ENCODE data around the gene CXCL6. TPM values are rescaled to one million over a fixed set of nuclear protein-coding genes. Genes with fewer than 3 reads are reported as not detected.
A peak's percentile ranks its signal among the peaks of the same experiment; 100 is the strongest.

CXCL6 gene
- total RNA-seq, 2 experiments from 2014 or later: not detected

DNA sequence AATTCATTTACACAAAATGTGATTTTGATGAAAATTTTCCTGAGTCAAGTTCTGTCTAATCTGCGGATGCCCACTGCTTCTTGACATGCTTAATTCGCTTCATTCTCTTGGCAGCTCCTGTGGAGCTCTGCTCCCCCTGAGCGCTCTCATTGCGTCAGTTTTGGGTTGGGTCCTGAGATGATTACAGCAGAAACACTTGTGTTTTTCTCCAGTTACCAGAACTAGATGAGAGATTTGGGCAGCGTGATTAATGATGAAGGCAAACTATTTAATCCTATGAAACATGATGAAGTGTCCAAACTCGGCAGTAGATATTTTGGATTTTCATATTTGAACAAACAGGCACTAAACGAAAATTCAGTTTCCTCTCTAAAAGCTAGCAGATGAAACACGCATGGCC is 28.5 kb downstream of the CXCL6 start:
- Mint-ChIP-seq H3K36me3 (no peaks in the 10 kb centered on the region), H3K27ac (no peak overlapping the region), H3K4me3 (no peak overlapping the region), H3K27me3 (peaks cover 17% of the 10 kb centered on the region), H3K4me1 (no peaks in the 10 kb centered on the region), H3K9me3 (ENCODE audit: low read depth) (no peaks in the 10 kb centered on the region)
- DNase-seq (no peak), ATAC-seq (no peak)
- CTCF ChIA-PET: interaction anchor here (1.0 kb wide), 2 partner anchors 203 to 269 kb away, joined by 3 read pairs; no protein-coding TSS in a partner anchor

DNA sequence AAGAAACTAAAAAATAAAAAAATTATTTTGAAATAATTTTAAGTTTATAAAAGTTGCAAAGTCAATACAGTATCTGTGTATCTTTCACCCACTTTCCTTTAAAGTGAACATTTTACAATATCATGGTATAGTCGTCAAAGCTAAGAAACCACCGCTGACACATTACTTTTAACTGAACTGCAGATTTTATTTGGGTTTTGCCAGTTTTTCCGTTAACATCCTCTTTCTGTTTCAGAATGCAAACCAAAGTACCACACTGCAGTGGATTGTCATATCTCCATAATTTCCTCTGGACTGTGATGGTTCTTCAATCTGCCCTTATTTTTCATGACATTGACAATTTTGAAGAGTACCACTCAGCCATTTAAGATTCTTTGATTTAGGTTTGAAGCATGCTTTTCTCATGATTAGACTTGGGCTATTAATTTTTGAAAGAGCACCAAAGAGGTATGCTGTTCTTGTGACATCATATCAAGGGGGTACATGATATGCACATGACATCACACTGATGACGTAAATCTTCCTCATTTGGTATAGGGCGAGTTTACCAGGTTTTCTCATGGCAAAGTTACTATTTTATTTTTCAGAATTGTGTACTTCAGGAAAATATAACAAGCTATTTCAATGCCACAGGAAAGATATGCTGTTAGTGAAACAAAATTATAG is 29.1 kb downstream of the CXCL6 start:
- ATAC-seq (no peak), DNase-seq (no peak)
- Mint-ChIP-seq H3K27me3 (peaks cover 19% of the 10 kb centered on the region), H3K36me3 (no peaks in the 10 kb centered on the region), H3K4me1 (no peaks in the 10 kb centered on the region), H3K27ac (no peak overlapping the region), H3K4me3 (no peak overlapping the region), H3K9me3 (ENCODE audit: low read depth) (no peaks in the 10 kb centered on the region)
- CTCF ChIA-PET: no interaction called here

DNA sequence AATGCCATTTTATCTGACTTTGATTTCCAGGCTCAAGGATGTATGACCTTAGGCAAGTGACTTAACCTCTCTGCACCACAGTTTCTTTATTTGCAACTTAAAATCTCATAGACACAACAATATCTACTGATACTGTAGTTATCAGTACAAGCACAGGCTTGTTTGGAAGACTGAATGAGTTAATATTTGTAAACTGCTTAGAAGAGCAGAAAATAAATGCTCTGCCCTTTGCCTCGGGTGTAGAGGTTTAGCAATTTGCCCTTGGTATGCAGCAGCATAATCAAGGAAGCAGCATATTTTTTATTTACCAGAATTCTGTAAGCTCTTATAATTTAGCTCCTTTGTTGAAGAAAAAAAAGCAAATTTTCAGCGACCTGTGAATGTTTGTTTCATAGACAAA is 29.8 kb downstream of the CXCL6 start:
- CTCF ChIA-PET: no interaction called here
- H3K9me3 Mint-ChIP-seq (ENCODE audit: low read depth): no peaks in the 10 kb centered on the region

DNA sequence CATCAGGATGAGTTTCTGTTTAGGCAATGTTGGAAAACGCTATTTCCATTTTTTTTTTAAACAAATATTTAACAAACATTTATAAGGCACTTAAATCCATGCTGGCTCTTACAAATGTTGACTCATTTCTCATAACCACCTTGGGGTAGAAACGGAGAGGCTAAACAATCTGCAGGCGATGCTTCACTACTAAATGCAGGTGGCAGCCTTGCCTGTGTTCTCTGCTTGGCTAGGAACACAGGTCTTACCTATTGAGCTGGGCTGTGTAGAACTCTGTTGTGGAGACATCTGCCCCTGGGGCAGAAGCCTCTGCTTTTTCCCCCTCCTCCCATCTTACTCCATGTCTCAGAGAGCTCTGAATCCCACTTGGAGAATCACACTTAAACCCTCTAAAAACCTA is 31.3 kb downstream of the CXCL6 start:
- CTCF ChIA-PET: no interaction called here
- Mint-ChIP-seq H3K4me3 (no peak overlapping the region), H3K36me3 (no peaks in the 10 kb centered on the region), H3K4me1 (no peaks in the 10 kb centered on the region), H3K9me3 (ENCODE audit: low read depth) (no peaks in the 10 kb centered on the region), H3K27me3 (peaks cover 19% of the 10 kb centered on the region), H3K27ac (no peak overlapping the region)
- no peak for DNase-seq
- no peak for ATAC-seq

More for the DNA sequence above, 29.8 kb downstream of the CXCL6 start:
- Mint-ChIP-seq H3K4me3 (no peak overlapping the region), H3K36me3 (no peaks in the 10 kb centered on the region), H3K27ac (no peak overlapping the region), H3K27me3 (peaks cover 19% of the 10 kb centered on the region), H3K4me1 (no peaks in the 10 kb centered on the region)
- DNase-seq (no peak), ATAC-seq (no peak)

DNA sequence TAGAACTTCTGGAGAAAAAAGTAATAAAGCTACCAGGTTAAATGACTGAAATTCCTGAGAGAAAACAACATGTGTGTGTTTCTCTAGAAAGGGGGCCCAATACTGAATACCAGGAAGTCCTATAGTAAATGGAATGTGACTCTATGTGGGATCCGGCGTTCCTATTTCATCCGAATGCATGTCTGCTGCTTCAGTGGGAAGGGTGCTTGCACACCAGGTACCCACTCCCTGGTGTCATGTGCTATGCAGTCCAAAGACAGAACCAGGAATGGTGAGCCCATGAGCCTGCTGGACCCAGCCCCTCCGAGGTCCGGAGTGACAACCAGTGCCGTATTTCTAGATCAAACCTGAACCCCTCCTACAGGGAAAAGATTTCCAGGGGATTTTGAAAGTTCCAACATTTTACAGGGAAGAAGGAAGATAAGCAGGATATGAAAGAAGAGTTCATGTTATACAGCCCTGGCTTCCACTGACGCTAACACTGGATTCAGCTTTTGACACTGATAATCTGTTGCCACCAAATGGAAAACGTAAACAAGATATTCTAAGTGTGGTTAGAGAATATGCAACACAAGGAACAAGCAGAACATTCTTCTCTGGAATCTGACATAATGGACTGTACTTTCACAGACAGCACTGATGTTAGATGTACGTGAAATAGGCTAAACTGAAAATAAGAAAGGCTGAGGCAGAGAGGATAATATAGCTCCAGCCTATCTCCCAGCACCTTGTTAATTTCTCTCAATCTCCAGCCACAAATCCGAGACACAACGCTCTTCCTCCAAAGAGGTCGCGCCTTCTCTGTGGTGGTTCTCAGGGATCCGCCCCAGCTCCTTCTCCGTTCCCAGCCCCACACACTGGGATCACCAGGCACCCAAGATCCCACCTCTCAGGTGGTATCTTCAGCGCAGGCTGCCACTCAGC is 32.0 kb downstream of the CXCL6 start:
- CTCF ChIA-PET: no interaction called here
- H3K4me3 Mint-ChIP-seq: no peak overlapping the region

DNA sequence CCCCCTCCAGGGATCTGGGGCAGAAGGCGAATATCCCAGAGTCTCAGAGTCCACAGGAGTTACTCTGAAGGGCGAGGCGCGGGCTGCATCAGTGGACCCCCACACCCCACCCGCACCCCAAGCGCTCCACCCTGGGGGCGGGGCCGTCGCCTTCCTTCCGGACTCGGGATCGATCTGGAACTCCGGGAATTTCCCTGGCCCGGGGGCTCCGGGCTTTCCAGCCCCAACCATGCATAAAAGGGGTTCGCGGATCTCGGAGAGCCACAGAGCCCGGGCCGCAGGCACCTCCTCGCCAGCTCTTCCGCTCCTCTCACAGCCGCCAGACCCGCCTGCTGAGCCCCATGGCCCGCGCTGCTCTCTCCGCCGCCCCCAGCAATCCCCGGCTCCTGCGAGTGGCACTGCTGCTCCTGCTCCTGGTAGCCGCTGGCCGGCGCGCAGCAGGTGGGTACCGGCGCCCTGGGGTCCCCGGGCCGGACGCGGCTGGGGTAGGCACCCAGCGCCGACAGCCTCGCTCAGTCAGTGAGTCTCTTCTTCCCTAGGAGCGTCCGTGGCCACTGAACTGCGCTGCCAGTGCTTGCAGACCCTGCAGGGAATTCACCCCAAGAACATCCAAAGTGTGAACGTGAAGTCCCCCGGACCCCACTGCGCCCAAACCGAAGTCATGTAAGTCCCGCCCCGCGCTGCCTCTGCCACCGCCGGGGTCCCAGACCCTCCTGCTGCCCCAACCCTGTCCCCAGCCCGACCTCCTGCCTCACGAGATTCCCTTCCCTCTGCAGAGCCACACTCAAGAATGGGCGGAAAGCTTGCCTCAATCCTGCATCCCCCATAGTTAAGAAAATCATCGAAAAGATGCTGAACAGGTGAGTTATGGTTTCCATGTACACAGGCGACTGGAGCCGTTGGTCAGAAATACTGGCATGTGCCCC is 32.9 kb downstream of the CXCL6 start, which contains the start of gene CXCL1:
CXCL1 (plus strand) TSS at position 264 of the 926 bp plus-strand sequence; CDS start at position 342, 78 bp downstream.
- CTCF ChIA-PET: no interaction called here
- H3K27ac Mint-ChIP-seq: no peak within 1 kb of the TSS
- DNase-seq (no peak), ATAC-seq (peak; percentile 23)
- H3K9me3 Mint-ChIP-seq (ENCODE audit: low read depth): no peaks in the 10 kb centered on the region
- peaks cover 19% of the 10 kb centered on the region for H3K27me3 Mint-ChIP-seq
- no peaks in the 10 kb centered on the region for H3K36me3 Mint-ChIP-seq
- no peak within 1 kb of the TSS for H3K4me3 Mint-ChIP-seq
- no peaks in the 10 kb centered on the region for H3K4me1 Mint-ChIP-seq

More for the DNA sequence above, 32.0 kb downstream of the CXCL6 start:
- H3K4me1 Mint-ChIP-seq: no peaks in the 10 kb centered on the region
- peaks cover 19% of the 10 kb centered on the region for H3K27me3 Mint-ChIP-seq
- DNase-seq: no peak
- no peaks in the 10 kb centered on the region for H3K36me3 Mint-ChIP-seq
- no peaks in the 10 kb centered on the region for H3K9me3 Mint-ChIP-seq (ENCODE audit: low read depth)
- H3K27ac Mint-ChIP-seq: no peak overlapping the region
- no peak for ATAC-seq

DNA sequence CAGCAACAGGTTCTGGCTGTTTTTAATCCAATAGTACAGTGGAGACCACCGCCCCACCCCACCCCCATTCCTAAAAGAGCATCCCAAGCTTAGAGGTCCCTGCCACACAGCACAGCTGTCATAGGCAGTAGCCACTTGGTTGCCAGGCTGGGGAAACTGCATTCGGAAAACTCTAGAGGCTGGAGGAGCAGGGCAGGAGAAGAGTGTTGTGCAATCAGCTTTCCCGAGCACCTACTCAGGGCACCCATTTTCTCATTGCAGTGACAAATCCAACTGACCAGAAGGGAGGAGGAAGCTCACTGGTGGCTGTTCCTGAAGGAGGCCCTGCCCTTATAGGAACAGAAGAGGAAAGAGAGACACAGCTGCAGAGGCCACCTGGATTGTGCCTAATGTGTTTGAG is 33.8 kb downstream of the CXCL6 start:
- CTCF ChIA-PET: no interaction called here
- no peak for DNase-seq
- no peaks in the 10 kb centered on the region for H3K9me3 Mint-ChIP-seq (ENCODE audit: low read depth)

DNA sequence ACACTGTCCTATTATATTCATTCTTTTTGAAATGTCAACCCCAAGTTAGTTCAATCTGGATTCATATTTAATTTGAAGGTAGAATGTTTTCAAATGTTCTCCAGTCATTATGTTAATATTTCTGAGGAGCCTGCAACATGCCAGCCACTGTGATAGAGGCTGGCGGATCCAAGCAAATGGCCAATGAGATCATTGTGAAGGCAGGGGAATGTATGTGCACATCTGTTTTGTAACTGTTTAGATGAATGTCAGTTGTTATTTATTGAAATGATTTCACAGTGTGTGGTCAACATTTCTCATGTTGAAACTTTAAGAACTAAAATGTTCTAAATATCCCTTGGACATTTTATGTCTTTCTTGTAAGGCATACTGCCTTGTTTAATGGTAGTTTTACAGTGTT is 34.3 kb downstream of the CXCL6 start:
- no peak overlapping the region for H3K27ac Mint-ChIP-seq
- H3K4me3 Mint-ChIP-seq: no peak overlapping the region
- no peaks in the 10 kb centered on the region for H3K9me3 Mint-ChIP-seq (ENCODE audit: low read depth)
- ATAC-seq: no peak
- H3K27me3 Mint-ChIP-seq: peaks cover 19% of the 10 kb centered on the region
- CTCF ChIA-PET: no interaction called here
- H3K4me1 Mint-ChIP-seq: no peaks in the 10 kb centered on the region
- DNase-seq: no peak
- no peaks in the 10 kb centered on the region for H3K36me3 Mint-ChIP-seq

More for the DNA sequence above, 33.8 kb downstream of the CXCL6 start:
- no peak for ATAC-seq
- H3K4me1 Mint-ChIP-seq: no peaks in the 10 kb centered on the region
- no peak overlapping the region for H3K4me3 Mint-ChIP-seq
- H3K27ac Mint-ChIP-seq: no peak overlapping the region
- peaks cover 19% of the 10 kb centered on the region for H3K27me3 Mint-ChIP-seq
- H3K36me3 Mint-ChIP-seq: no peaks in the 10 kb centered on the region

DNA sequence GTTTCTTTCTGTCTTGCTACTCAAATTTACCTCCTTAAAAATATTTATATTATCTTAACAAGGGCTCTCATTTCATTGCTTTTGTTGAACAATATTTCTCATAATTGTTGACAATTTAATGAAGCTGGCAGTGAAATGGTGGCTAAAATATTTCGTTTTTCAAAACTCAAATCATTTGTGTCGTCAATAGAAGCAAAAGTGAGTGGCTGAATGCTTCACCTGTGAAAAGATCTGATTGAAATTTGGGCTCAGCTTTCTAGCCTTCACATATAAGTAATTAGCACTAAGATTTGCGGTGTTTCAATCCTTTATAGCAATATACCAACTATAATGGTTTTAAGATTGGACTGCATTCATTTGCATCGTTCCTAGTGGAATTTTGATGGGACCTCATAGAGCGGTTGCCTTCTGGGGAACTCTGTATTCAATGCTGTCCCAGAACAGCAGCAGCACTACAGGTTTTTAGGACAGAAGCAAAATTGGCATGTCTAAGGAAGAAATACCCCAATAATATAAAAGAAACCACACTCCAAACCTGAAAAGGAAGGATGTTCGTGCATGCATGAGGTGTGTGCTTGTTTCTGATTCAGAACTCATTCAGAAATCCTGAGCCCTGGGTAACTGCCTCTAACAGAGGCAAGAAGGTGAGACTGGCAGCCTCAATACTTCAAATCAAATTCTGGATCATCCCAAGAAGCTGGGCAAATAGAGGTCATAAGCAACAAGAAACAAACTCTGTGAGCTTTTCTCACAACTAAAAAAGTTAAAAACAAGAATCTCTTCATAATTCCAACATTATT is 35.2 kb downstream of the CXCL6 start:
- no peaks in the 10 kb centered on the region for H3K36me3 Mint-ChIP-seq
- ATAC-seq (no peak), DNase-seq (no peak)
- no peaks in the 10 kb centered on the region for H3K9me3 Mint-ChIP-seq (ENCODE audit: low read depth)
- H3K4me3 Mint-ChIP-seq: no peak overlapping the region
- CTCF ChIA-PET: no interaction called here
- no peak overlapping the region for H3K27ac Mint-ChIP-seq
- H3K27me3 Mint-ChIP-seq: peaks cover 19% of the 10 kb centered on the region
- H3K4me1 Mint-ChIP-seq: no peaks in the 10 kb centered on the region

DNA sequence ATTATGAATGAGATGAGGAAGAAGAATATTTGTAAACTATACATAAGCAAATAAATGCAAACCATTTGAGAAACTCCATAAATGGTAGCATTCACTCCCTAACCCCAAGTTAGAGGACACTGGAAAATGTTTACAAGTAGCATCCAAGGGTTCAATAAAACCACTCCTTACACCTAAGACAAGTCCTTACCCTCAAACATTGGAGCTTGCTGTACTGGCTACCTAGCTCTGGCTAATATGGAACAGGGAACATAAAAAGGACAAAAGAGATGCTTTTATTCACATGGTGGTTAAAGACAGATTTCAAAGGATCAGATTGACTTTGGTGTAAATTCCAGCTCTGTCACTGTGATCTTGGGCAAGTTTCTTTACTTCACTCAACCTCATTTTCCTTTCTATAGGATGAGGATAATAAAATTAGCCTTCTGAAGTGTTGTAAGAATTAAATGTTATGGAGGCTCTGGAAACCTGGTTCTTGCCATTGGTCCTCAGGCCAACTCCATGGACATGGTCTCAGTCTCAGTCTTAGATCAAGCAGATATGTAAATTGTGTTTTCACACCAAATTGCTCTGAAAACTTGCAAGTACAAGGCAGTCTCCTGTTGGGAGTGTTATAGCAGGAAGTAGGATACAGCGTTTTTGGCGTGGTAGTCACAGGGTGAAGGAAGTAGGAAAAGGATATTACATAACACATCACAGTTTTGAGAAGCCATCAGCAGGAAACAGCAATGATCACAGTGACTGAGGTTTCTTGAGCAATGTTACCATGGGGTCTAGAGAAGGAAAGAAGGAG is 36.0 kb downstream of the CXCL6 start:
- H3K36me3 Mint-ChIP-seq: no peaks in the 10 kb centered on the region
- CTCF ChIA-PET: no interaction called here

DNA sequence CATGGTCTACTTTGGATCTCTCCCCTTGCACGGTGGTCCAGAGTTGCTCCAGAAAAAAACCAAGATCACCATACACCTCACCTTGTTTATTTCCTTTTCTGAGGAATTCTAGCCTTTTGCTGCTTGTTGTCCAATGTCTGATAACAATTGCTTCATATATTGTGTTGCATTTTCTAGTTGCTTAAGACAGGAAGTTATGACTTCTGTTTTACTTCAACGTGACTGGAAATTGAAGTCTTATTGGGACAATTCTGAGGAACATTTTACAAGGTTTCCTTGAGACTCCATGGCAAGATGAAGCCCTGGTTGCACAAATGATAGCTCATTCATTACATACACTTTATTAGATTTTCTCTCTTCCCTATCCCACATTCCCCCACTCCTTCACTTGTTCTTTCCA is 37.9 kb downstream of the CXCL6 start:
- ATAC-seq (no peak), DNase-seq (no peak)
- H3K4me1 Mint-ChIP-seq: no peaks in the 10 kb centered on the region
- H3K4me3 Mint-ChIP-seq: no peak overlapping the region
- CTCF ChIA-PET: no interaction called here
- no peaks in the 10 kb centered on the region for H3K36me3 Mint-ChIP-seq
- no peaks in the 10 kb centered on the region for H3K9me3 Mint-ChIP-seq (ENCODE audit: low read depth)
- H3K27me3 Mint-ChIP-seq: peaks cover 7% of the 10 kb centered on the region
- H3K27ac Mint-ChIP-seq: no peak overlapping the region

More for the DNA sequence above, 36.0 kb downstream of the CXCL6 start:
- H3K9me3 Mint-ChIP-seq (ENCODE audit: low read depth): no peaks in the 10 kb centered on the region
- no peak overlapping the region for H3K27ac Mint-ChIP-seq
- no peaks in the 10 kb centered on the region for H3K4me1 Mint-ChIP-seq
- DNase-seq (no peak), ATAC-seq (no peak)
- H3K4me3 Mint-ChIP-seq: no peak overlapping the region
- H3K27me3 Mint-ChIP-seq: peaks cover 19% of the 10 kb centered on the region

DNA sequence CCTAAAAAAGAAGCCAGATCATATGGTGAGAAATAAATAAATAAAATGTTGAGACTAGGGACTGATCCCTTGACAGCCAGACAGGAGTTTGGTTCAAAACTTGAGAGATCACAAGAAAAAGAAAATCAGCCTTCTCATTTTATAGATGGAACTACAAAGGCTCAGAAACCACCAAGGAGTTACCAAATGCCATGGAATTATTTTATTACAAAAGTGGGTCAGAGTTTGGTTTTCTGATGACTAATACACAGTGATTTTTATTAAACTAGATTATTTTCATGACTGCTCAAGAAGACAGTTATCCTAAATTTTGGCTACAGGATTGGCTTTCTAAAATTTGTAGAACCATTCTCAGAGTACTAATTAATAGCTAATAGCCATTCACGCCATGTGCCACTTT is 38.9 kb downstream of the CXCL6 start:
- no peaks in the 10 kb centered on the region for H3K36me3 Mint-ChIP-seq
- H3K9me3 Mint-ChIP-seq (ENCODE audit: low read depth): no peaks in the 10 kb centered on the region
- ATAC-seq (no peak), DNase-seq (no peak)
- no peak overlapping the region for H3K27ac Mint-ChIP-seq
- H3K4me3 Mint-ChIP-seq: no peak overlapping the region
- no peaks in the 10 kb centered on the region for H3K4me1 Mint-ChIP-seq
- CTCF ChIA-PET: no interaction called here
- no peaks in the 10 kb centered on the region for H3K27me3 Mint-ChIP-seq

Measured in activated CD8-positive, alpha-beta memory T cell treated with anti-CD3 and anti-CD28 coated beads, Interleukin-2, amount 10 ng/mL, durations not matched to agents 7 days and 5 days (primary cell).